Posterior vena cava (tissue), 2 donors: Measurements from ENCODE around the gene NUDT9. TPM values are rescaled to one million over a fixed set of nuclear protein-coding genes. Genes with fewer than 3 reads are reported as not detected.
"Not testable (repeated sequence)": the region's sequence is repeated elsewhere in the genome, so short reads cannot be mapped to it uniquely, and the experiment has no call there.

ENCODE experiments used
- DNase-seq: peaks from one replicate; pipeline ENCODE4 v3.0.0-alpha.2; 2020; ENCODE audit warnings: low spot score
- intact Hi-C, 2 donors: fragments of 100-400 bp; cut with DNase I; formaldehyde crosslinking; loops; one replicate each; pipeline versions ENCODE4 v1.14.1 to v1.14.2; 2022 to 2023
- total RNA-seq, 2 donors: library from RNA; stranded (reverse); fragmentation: NEBNext Ultra II Directional; extraction: Animal tissue kit (Norgen Biotek cat#: 25700); gene quantifications; one replicate each; pipeline ENCODE4 v1.2.1, GENCODE V29; 2021
- donor health status: DM: yes; HTN: yes; CAD: no.
- donor health status: DM: yes; HTN: yes; CAD: no.

The NUDT9 gene
- total RNA-seq, 2 donors from 2014 or later, result 18.9 to 21.8 TPM

- no peak for DNase-seq
- intact Hi-C loops, result loop anchor here in 1 of 2 donors (10.0 kb wide), 1 partner anchor 58 kb away; no protein-coding TSS in a partner anchor
Measured at GRCh38 chr4:87442889-87443288, 20.5 kb downstream of the NUDT9 start.

GRCh38 chr4:87444741-87445140 lies 22.4 kb downstream of the NUDT9 start:
- no peak for DNase-seq
- intact Hi-C loops, result loop anchor here in 1 of 2 donors (10.0 kb wide), 1 partner anchor 60 kb away; no protein-coding TSS in a partner anchor

GRCh38 chr4:87445964-87446363 lies 23.6 kb downstream of the NUDT9 start:
- intact Hi-C loops, result loop anchor here in 1 of 2 donors (10.0 kb wide), 1 partner anchor 61 kb away; no protein-coding TSS in a partner anchor
- no peak for DNase-seq

- not testable (repeated sequence) for DNase-seq
- intact Hi-C loops, result loop anchor here in 1 of 2 donors (10.0 kb wide), 1 partner anchor 62 kb away; no protein-coding TSS in a partner anchor
Measured at GRCh38 chr4:87446375-87446774, 24.0 kb downstream of the NUDT9 start.

GRCh38 chr4:87451537-87451936 lies 29.2 kb downstream of the NUDT9 start:
- intact Hi-C loops, result no loop called here
- no peak for DNase-seq

- no peak for DNase-seq
- intact Hi-C loops, result no loop called here
Measured at GRCh38 chr4:87458913-87459312, 36.5 kb downstream of the NUDT9 start.

GRCh38 chr4:87461281-87461700 lies 38.9 kb downstream of the NUDT9 start:
- intact Hi-C loops, result loop anchor here in 1 of 2 donors (5.0 kb wide), 1 partner anchor 84 kb away; no protein-coding TSS in a partner anchor

GRCh38 chr4:87462102-87462501 lies 39.7 kb downstream of the NUDT9 start:
- intact Hi-C loops, result loop anchor here in 1 of 2 donors (5.0 kb wide), 1 partner anchor 85 kb away; no protein-coding TSS in a partner anchor

More at GRCh38 chr4:87461281-87461700, 38.9 kb downstream of the NUDT9 start:
- DNase-seq, result no peak

GRCh38 chr4:87465739-87466366 lies 43.5 kb downstream of the NUDT9 start:
- DNase-seq, result no peak

More at GRCh38 chr4:87462102-87462501, 39.7 kb downstream of the NUDT9 start:
- DNase-seq, result no peak

GRCh38 chr4:87469390-87469789 lies 47.0 kb downstream of the NUDT9 start:
- intact Hi-C loops, result no loop called here

More at GRCh38 chr4:87465739-87466366, 43.5 kb downstream of the NUDT9 start:
- intact Hi-C loops, result no loop called here

GRCh38 chr4:87476934-87477333 lies 54.6 kb downstream of the NUDT9 start:
- no peak for DNase-seq
- intact Hi-C loops, result no loop called here

More at GRCh38 chr4:87469390-87469789, 47.0 kb downstream of the NUDT9 start:
- DNase-seq, result no peak

GRCh38 chr4:87478732-87479250 lies 56.4 kb downstream of the NUDT9 start:
- intact Hi-C loops, result no loop called here
- no peak for DNase-seq

GRCh38 chr4:87481377-87481776 lies 59.0 kb downstream of the NUDT9 start:
- intact Hi-C loops, result no loop called here
- DNase-seq, result no peak

- DNase-seq, intact Hi-C loops: not testable (repeated sequence)
Measured at GRCh38 chr4:87483247-87483646, 60.9 kb downstream of the NUDT9 start.

GRCh38 chr4:87488666-87489065 lies 66.3 kb downstream of the NUDT9 start:
- DNase-seq, intact Hi-C loops: not testable (repeated sequence)

GRCh38 chr4:87489678-87490077 lies 67.3 kb downstream of the NUDT9 start:
- intact Hi-C loops, result no loop called here
- no peak for DNase-seq

- DNase-seq, result no peak
- intact Hi-C loops, result no loop called here
Measured at GRCh38 chr4:87490664-87491369, 68.4 kb downstream of the NUDT9 start.

GRCh38 chr4:87491436-87491835 lies 69.1 kb downstream of the NUDT9 start:
- DNase-seq, result no peak
- intact Hi-C loops, result no loop called here

- intact Hi-C loops, DNase-seq: not testable (repeated sequence)
Measured at GRCh38 chr4:87491851-87492250, 69.5 kb downstream of the NUDT9 start.

GRCh38 chr4:87493115-87493514 lies 70.7 kb downstream of the NUDT9 start:
- intact Hi-C loops, result no loop called here
- DNase-seq, result no peak
